ENCODE measurements around the gene MTFMT.

MTFMT gene

GRCh38 chr15:65069779-65070546, 40.5 kb upstream of the MTFMT start:
- peaks cover 9% of the 10 kb centered on the region for H3K4me1 ChIP-seq (ENCODE audit: control insufficient read depth, insufficient read depth, low read length)
- WGBS (ENCODE audit: insufficient coverage, insufficient read length) = no CpG with 5 or more reads among the region's 5 CpGs
- no peaks in the 10 kb centered on the region; the same call in 1 of the 2 replicates for H3K36me3 ChIP-seq (ENCODE audit: control insufficient read depth, insufficient read depth, low read length)
- no peak overlapping the region for H3K27ac ChIP-seq (ENCODE audit: low read length)
- no peak for DNase-seq (ENCODE audit: low read depth, low spot score)
- H3K4me3 ChIP-seq (ENCODE audit: low read length) = no peak overlapping the region
- H3K27me3 ChIP-seq (ENCODE audit: control insufficient read depth, insufficient read depth, low read length) = no peaks in the 10 kb centered on the region
- no peaks in the 10 kb centered on the region for H3K9me3 ChIP-seq (ENCODE audit: control insufficient read depth, insufficient read depth, low read length)

DNA sequence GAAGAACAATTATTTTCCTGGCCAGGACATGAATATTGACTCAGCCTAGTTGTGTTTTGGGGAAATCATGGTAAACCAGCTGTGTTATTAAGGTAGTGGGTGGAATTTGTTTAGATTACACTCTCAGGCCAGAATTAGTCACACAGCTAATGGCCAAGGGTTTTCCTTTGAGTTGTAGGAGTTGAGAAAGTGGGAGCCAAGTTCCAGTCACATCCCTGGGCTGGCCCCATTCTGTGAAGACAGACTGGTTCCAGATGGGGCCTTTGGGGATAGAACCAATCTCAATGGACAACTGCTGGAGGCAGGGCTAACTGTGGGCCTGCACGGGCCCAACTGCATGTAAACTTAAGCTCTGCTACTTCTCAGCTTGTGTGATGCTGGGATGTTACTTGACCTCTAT, 39.7 kb upstream of the MTFMT start:
- DNase-seq (ENCODE audit: low read depth, low spot score) = no peak
- WGBS (ENCODE audit: insufficient coverage, insufficient read length) = no CpG with 5 or more reads among the region's 1 CpG
- H3K4me1 ChIP-seq (ENCODE audit: control insufficient read depth, insufficient read depth, low read length) = peaks cover 9% of the 10 kb centered on the region

GRCh38 chr15:65068403-65068788, 39.0 kb upstream of the MTFMT start:
- DNase-seq (ENCODE audit: low read depth, low spot score) = no peak
- Histone ChIP-seq H3K4me3 (ENCODE audit: low read length) (no peak overlapping the region; the same call in 1 of the 2 replicates), H3K36me3 (ENCODE audit: control insufficient read depth, insufficient read depth, low read length) (no peaks in the 10 kb centered on the region; the same call in 1 of the 2 replicates), H3K4me1 (ENCODE audit: control insufficient read depth, insufficient read depth, low read length) (peaks cover 9% of the 10 kb centered on the region), H3K9me3 (ENCODE audit: control insufficient read depth, insufficient read depth, low read length) (no peaks in the 10 kb centered on the region), H3K27ac (ENCODE audit: low read length) (no peak overlapping the region), H3K27me3 (ENCODE audit: control insufficient read depth, insufficient read depth, low read length) (no peaks in the 10 kb centered on the region)
- no CpG with 5 or more reads among the region's 3 CpGs for WGBS (ENCODE audit: insufficient coverage, insufficient read length)

More for the DNA sequence above, 39.7 kb upstream of the MTFMT start:
- Histone ChIP-seq H3K27me3 (ENCODE audit: control insufficient read depth, insufficient read depth, low read length) (no peaks in the 10 kb centered on the region), H3K4me3 (ENCODE audit: low read length) (no peak overlapping the region), H3K9me3 (ENCODE audit: control insufficient read depth, insufficient read depth, low read length) (no peaks in the 10 kb centered on the region), H3K36me3 (ENCODE audit: control insufficient read depth, insufficient read depth, low read length) (no peaks in the 10 kb centered on the region; the same call in 1 of the 2 replicates), H3K27ac (ENCODE audit: low read length) (no peak overlapping the region)

DNA sequence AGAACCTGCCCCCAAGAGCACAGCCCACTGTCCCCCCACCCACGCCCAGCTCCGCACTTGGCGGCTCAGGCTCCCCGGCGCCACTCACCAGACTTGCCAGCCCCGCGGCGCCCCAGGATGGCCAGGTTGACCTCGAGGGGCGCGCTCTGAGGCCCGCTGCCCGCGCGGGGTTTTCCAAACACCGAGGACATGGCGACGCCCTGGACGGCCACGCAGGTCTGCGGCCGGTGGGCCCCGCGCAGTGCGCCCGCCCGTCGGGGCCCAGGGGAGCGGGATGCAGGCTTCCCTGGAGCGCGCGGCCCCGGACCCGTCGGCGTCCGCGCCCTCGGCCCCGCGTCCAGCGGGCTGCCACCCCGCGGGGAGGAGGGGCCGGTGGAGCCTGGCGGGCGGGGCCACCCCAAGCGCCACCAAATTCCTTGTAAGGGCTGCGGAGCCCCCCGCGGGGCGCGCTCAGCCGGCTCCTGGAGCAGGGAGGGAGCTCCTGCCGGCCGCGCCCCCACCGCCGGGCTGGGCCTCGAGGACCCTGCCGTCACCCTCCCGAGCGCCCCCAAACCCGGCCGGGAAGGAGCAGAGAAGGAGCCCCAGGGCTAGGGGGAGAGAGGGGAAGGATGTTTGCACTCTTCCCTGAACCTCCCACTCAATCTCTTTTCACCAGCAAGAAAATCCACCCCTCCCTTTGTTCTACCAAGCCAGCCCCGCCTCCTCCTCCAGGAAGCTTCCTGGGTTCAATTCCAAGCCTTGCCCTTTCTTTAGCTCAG, 38.4 kb upstream of the MTFMT start, which contains the start of gene RASL12:
Gene RASL12 (minus strand): TSS at position 347 of the 758 bp plus-strand sequence. CDS start 156 bp downstream, at position 191.
- no peak for DNase-seq (ENCODE audit: low read depth, low spot score)
- no peaks in the 10 kb centered on the region for H3K9me3 ChIP-seq (ENCODE audit: control insufficient read depth, insufficient read depth, low read length)
- H3K27me3 ChIP-seq (ENCODE audit: control insufficient read depth, insufficient read depth, low read length) = no peaks in the 10 kb centered on the region
- peak within 1 kb of the TSS; percentile 81 for H3K4me3 ChIP-seq (ENCODE audit: low read length)
- no peak within 1 kb of the TSS for H3K27ac ChIP-seq (ENCODE audit: low read length)
- no CpG with 5 or more reads among the region's 66 CpGs for WGBS (ENCODE audit: insufficient coverage, insufficient read length)
- peaks cover 9% of the 10 kb centered on the region for H3K4me1 ChIP-seq (ENCODE audit: control insufficient read depth, insufficient read depth, low read length)
- H3K36me3 ChIP-seq (ENCODE audit: control insufficient read depth, insufficient read depth, low read length) = no peaks in the 10 kb centered on the region; the same call in 1 of the 2 replicates

DNA sequence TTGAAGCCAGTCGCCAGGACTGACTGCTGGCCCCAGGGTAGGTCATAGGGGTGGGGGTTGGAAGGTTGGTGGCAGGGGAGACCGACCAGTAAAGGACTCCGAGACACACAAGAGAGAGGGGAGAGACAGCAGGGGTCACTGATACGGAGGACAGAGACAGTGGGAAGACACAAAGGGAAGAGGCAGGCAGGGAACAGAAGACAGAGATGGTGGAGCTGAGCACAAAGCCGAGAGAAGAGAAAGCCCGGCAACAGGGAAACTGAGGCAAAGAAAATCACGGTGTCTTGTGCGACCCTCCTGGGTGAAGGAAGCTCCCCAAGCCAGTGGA, 37.8 kb upstream of the MTFMT start:
- no peaks in the 10 kb centered on the region for H3K27me3 ChIP-seq (ENCODE audit: control insufficient read depth, insufficient read depth, low read length)
- no peak overlapping the region for H3K27ac ChIP-seq (ENCODE audit: low read length)
- DNase-seq (ENCODE audit: low read depth, low spot score) = no peak
- peak overlapping the region; percentile 81 for H3K4me3 ChIP-seq (ENCODE audit: low read length)
- H3K36me3 ChIP-seq (ENCODE audit: control insufficient read depth, insufficient read depth, low read length) = no peaks in the 10 kb centered on the region; the same call in 1 of the 2 replicates
- H3K4me1 ChIP-seq (ENCODE audit: control insufficient read depth, insufficient read depth, low read length) = peaks cover 9% of the 10 kb centered on the region
- no peaks in the 10 kb centered on the region for H3K9me3 ChIP-seq (ENCODE audit: control insufficient read depth, insufficient read depth, low read length)
- no CpG with 5 or more reads among the region's 8 CpGs for WGBS (ENCODE audit: insufficient coverage, insufficient read length)

GRCh38 chr15:65066635-65067316, 37.3 kb upstream of the MTFMT start:
- no peak for DNase-seq (ENCODE audit: low read depth, low spot score)
- Histone ChIP-seq H3K27me3 (ENCODE audit: control insufficient read depth, insufficient read depth, low read length) (no peaks in the 10 kb centered on the region), H3K4me3 (ENCODE audit: low read length) (peak overlapping the region; percentile 81; the same call in 1 of the 2 replicates), H3K9me3 (ENCODE audit: control insufficient read depth, insufficient read depth, low read length) (no peaks in the 10 kb centered on the region), H3K27ac (ENCODE audit: low read length) (no peak overlapping the region), H3K4me1 (ENCODE audit: control insufficient read depth, insufficient read depth, low read length) (peaks cover 9% of the 10 kb centered on the region), H3K36me3 (ENCODE audit: control insufficient read depth, insufficient read depth, low read length) (no peaks in the 10 kb centered on the region; the same call in 1 of the 2 replicates)
- no CpG with 5 or more reads among the region's 9 CpGs for WGBS (ENCODE audit: insufficient coverage, insufficient read length)

GRCh38 chr15:65066001-65066634, 36.7 kb upstream of the MTFMT start:
- Histone ChIP-seq H3K27me3 (ENCODE audit: control insufficient read depth, insufficient read depth, low read length) (no peaks in the 10 kb centered on the region), H3K27ac (ENCODE audit: low read length) (no peak overlapping the region), H3K4me3 (ENCODE audit: low read length) (no peak overlapping the region), H3K36me3 (ENCODE audit: control insufficient read depth, insufficient read depth, low read length) (no peaks in the 10 kb centered on the region; the same call in 1 of the 2 replicates), H3K4me1 (ENCODE audit: control insufficient read depth, insufficient read depth, low read length) (peaks cover 5% of the 10 kb centered on the region), H3K9me3 (ENCODE audit: control insufficient read depth, insufficient read depth, low read length) (no peaks in the 10 kb centered on the region)
- no CpG with 5 or more reads among the region's 3 CpGs for WGBS (ENCODE audit: insufficient coverage, insufficient read length)
- DNase-seq (ENCODE audit: low read depth, low spot score) = no peak

- no peaks in the 10 kb centered on the region for H3K9me3 ChIP-seq (ENCODE audit: control insufficient read depth, insufficient read depth, low read length)
- peaks cover 5% of the 10 kb centered on the region for H3K4me1 ChIP-seq (ENCODE audit: control insufficient read depth, insufficient read depth, low read length)
- H3K4me3 ChIP-seq (ENCODE audit: low read length) = no peak overlapping the region
- no CpG with 5 or more reads among the region's 5 CpGs for WGBS (ENCODE audit: insufficient coverage, insufficient read length)
- no peak overlapping the region for H3K27ac ChIP-seq (ENCODE audit: low read length)
- peaks cover 2% of the 10 kb centered on the region; the same call in 1 of the 2 replicates for H3K36me3 ChIP-seq (ENCODE audit: control insufficient read depth, insufficient read depth, low read length)
- H3K27me3 ChIP-seq (ENCODE audit: control insufficient read depth, insufficient read depth, low read length) = no peaks in the 10 kb centered on the region
- no peak for DNase-seq (ENCODE audit: low read depth, low spot score)
Observed at GRCh38 chr15:65062726-65063125, 33.3 kb upstream of the MTFMT start.

- no peak for DNase-seq (ENCODE audit: low read depth, low spot score)
- Histone ChIP-seq H3K4me1 (ENCODE audit: control insufficient read depth, insufficient read depth, low read length) (peaks cover 3% of the 10 kb centered on the region), H3K27ac (ENCODE audit: low read length) (no peak overlapping the region), H3K4me3 (ENCODE audit: low read length) (no peak overlapping the region), H3K9me3 (ENCODE audit: control insufficient read depth, insufficient read depth, low read length) (no peaks in the 10 kb centered on the region), H3K36me3 (ENCODE audit: control insufficient read depth, insufficient read depth, low read length) (0 out of 2 replicates have a peak, but pooled peaks cover 2% of the 10 kb centered on the region), H3K27me3 (ENCODE audit: control insufficient read depth, insufficient read depth, low read length) (no peaks in the 10 kb centered on the region)
- no CpG with 5 or more reads among the region's 5 CpGs for WGBS (ENCODE audit: insufficient coverage, insufficient read length)
Observed at GRCh38 chr15:65062061-65062460, 32.6 kb upstream of the MTFMT start.
